Measurements from ENCODE around the gene UCHL1.
"Not testable (repeated sequence)": the region's sequence is repeated elsewhere in the genome, so short reads cannot be mapped to it uniquely, and the experiment has no call there.

UCHL1 gene

DNA sequence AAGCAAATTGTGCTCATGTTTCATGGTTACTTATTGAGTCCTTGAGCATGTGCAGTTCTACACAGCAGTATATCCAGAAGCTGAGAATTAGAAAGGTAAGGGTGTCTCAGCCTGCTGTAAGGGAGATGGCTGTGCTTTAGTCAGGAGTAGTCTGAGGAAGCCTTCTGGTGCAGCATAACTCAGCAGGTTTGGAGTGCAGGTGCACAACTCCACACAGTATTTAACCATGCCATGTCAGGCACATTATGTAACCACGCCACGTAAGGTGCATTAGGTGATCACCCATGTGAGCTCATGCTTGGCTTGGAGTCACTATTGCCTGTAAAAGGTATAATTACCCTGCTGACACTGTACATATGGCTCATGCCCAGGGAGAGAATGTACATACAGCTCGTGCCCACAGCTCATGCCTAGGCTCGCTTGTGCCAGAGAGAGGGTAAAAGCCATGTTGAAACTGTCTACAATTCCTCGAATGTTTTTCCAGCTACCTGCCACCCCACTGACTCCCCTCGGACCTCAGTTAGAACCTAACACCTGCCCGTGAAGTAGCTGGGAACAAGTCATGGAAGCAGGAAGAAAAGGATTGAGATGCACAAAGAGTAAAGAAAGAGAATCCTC lies 37.8 kb downstream of the UCHL1 start:
- no peak for DNase-seq

DNA sequence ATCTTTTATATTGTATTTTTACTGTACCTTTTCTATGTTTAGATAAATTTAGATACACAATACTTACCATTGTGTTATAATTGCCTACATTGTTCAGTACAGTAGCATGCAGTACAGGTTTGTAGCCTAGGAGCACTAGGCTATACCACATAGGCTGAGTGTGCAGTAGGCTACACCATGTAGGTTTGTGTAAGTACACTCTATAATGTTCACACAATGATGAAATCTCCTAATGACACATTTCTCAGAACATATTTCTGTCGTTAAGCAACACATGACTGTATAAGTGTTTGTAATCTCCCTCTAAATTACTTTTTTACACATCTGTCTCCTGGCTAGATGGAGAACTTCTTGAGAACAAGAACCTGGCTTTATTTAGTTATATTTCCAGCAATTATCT lies 40.3 kb downstream of the UCHL1 start:
- no peak for DNase-seq

DNA sequence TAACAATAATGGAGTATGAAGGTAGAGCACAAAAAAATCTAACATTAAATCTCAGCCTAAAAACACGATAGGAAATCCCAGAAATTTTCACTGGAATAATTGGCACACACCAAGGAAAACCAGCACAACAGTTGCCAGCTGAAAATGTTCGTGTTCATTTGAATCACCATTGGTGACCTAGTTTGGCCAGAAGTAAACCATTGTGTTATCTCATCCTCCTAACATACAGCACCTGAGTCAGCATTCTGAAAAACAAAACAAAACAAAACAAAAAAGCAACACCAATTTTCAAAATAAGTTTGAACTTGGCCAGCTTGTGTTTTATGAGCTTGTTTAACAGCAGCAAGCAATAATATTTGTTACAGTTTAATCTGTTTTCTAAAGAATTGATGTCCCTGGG lies 41.1 kb downstream of the UCHL1 start:
- no peak for DNase-seq

DNA sequence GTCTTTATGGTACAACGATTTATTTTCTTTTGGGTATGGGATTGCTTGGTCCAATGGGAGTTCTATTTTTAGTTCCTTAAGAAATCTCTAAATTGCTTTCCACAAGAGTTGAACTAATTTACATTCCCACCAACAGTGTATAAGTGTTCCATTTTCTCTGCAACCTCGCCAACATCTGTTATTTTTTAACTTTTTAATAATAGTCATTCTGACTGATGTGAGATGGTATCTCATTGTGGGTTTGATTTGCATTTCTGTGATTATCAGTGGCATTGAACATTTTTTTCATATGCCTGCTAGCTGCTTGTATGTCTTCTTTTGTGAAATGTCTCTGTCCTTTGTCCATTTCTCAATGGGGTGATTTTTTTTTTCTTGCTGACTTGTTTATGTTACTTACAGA lies 42.8 kb downstream of the UCHL1 start:
- DNase-seq = no peak

DNA sequence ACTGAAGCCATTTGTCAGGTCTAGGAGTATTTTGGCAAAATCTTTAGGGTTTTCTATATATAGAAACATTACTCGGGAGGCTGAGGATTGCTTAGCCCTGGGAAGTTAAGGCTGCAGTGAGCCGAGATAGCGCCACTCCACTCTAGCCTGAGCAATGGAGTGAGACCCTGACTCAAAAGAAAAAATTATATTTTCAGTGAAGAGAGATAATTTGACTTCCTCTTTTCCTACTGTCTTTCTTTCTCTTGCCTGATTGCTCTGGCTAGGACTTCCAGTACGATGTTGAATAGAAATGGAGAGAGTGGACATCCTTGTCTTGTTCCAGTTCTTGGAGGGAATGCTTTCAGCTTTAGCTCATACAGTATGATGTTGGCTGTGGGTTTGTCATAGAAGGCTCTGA lies 44.4 kb downstream of the UCHL1 start:
- DNase-seq = no peak

DNA sequence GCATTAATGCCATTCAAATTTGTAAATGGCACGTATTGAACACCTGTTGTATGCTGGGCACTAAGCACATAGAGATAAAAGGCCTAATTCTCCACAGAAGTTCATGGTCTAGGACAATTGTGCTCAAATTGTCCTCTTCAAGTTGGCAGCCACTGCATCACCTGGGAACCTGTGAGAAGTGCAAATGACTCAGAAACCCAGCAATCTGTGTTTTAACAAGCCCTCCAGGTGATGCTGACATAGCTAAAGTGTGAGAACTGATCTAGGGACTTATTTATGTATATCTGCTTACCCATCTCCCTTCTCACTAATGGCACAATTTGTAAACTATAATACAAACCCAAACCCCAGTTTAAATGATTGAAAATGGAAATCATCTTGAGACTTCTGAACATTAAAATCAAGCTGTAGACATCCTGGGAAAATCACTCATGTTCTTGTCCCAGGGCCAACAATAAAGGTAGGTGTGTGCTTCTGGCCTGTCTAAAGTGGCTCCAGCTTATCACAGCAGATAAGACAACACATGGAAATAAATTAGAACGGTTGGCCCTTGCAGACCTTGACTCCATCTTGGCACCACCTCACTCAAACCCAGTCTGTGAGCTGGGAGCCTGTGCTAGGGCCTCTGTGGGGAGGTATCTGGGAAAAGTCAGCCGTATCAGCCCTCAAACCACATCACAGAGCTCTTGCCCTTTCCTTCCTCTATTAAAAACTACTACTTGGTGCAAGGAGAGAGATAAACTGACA lies 46.8 kb downstream of the UCHL1 start:
- no peak for DNase-seq

DNA sequence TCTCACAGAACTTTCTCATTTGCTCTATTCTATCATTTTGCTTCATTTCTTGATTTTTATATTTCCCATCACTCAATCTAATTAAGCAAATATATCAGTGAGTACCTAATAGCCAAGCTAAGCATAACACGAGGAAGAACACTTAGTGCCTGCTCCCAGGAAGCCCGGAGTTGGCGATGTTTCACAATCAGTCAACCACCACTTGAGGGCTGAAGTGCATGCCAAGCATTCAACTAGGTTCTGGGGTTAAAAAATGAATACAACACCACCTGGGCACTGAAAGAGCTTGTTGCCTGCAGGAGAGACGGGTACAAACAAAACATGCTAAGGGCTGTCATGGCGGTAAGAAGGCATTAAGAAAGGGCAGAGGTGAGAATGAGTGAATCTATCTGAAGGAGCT lies 47.5 kb downstream of the UCHL1 start:
- no peak for DNase-seq

DNA sequence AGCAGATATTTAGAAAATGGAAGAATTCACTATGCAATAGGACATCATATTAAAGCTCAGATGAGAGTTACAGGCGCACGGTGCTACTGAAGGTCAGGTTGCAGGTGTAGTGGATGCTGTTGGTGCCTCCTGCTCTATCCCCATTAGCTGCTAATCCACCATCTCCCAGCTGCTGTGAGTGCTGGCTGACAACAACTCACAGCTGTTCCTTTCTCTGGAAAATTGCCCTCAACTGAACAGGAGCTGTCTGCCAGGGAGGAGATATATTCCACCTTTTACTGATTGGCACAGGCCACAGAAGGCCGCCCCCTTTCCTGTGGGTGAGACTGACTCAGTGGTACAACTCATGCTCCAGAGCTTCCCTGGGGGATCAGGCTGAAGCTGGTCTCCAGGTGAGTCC lies 48.7 kb downstream of the UCHL1 start:
- DNase-seq = peak; percentile 36

DNA sequence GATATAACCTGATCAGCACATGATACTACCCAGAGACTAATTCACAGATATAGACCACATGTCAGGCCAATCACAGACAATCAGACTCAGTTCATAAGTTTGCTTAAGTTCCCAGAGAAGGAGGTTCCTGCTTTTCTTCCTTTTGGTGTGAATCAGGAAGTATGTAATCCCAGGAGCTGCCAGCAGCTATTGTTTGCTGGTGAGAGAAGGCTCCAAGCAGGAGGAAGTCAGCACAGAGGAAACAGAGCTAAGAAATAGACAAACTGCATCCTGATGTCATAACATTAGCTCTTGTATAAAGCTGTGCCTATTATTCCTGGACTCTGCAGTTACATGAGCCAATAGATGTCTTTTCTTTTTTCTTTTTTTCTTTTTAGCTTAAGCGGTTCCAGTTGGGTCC lies 50.9 kb downstream of the UCHL1 start:
- no peak for DNase-seq

DNA sequence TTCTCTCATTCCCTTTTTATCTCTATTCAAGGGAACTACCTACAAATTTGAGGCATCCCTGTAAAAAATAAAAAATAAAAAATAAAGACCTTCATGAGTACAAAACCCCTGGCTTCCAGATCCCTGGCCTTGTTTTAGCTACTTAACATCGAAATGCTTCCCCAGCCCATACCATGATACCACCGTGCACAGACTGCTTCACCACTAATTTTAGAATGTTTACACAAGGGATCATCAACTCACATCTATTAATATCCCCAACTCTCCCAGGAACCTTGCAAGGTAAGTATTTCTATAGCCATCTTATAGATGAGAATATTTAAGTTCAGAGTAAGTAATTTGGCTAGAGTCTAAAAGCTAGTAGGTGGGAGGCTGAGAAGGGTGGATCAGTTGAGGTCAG lies 51.7 kb downstream of the UCHL1 start:
- no peak for DNase-seq

DNA sequence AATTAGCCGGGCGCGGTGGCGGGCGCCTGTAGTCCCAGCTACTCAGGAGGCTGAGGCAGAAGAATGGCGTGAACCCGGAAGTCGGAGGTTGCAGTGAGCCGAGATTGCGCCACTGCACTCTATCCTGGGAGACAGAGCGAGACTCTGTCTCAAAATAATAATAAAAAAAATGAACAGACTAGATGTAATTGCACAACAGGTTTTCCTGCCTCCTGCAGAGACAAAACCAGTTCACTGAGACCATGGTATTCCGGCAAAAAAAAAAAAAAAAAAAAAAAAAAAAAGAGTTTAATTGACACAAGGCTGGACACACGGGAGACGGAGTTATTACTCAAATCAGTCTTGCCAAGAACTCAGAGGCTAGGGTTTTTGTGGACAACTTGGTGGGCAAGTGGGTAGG lies 58.7 kb downstream of the UCHL1 start:
- DNase-seq = not testable (repeated sequence)

DNA sequence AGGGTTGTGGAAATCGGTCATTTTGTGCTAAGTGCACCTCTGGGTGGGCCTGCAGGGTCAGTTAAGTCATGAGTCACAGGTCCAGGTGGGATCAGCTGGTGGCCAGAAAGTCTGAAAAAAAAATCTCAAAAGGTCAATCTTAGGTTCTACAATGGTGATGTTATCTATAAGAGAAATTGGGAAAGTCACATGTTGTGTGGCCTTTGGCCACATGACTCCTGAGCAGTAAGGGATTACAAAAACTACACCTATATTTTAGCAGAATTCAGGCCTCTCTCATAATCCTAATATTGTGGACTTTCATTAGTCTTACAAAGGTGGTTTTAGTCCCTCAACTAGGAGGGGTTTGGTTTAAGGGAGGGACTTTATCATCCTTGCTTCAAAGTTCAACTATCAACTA lies 59.1 kb downstream of the UCHL1 start:
- DNase-seq = no peak
